Measurements from ENCODE around the gene IRS1. TPM values are rescaled to one million over a fixed set of nuclear protein-coding genes. Genes with fewer than 3 reads are reported as not detected.

Gene IRS1
- total and polyA plus RNA-seq, 2 of the 4 experiments (the other 2 are of a cell fraction), result 21.1 to 37.1 TPM

DNA sequence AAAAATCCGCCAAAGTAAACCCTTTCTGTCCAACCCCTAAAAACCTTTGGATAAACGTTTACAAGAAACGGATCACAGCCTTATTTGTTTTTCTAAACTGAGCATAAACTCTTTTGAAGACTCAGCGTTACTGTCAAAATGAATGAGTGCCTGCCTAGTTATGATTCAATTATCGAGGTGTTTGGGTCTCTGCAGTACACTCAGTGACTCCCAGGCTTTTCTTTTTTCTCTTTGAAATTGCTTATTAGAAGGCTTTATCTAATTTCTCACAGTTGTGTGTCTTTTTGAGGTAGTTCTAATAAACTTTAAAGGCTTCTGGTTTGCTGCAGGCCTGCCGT lies 36.9 kb upstream of the IRS1 start:
- peak overlapping the region; percentile 13 for H3K4me2 ChIP-seq (ENCODE audit: low read depth, low read length)
- H4K20me1 ChIP-seq (ENCODE audit: insufficient read depth, low read length), result no peaks in the 10 kb centered on the region
- H3K14ac ChIP-seq (replicated peaks; ENCODE audit: low read depth, low read length), result peak overlapping the region; percentile 78
- peak overlapping the region; percentile 80 for H4K91ac ChIP-seq (ENCODE audit: insufficient read depth, low read depth, low read length)
- no peak overlapping the region for H2AK9ac ChIP-seq (replicated peaks; ENCODE audit: low read depth, low read length, poor library complexity)
- intact Hi-C loops (cut with micrococcal nuclease), result loop anchor here (1.0 to 5.0 kb wide), 3 partner anchors 36 to 149 kb away; no protein-coding TSS in a partner anchor
- H4K5ac ChIP-seq (ENCODE audit: low read depth, low read length), result no peak overlapping the region; the same call in 1 of the 2 replicates
- H3K9me1 ChIP-seq (ENCODE audit: insufficient read depth, low read length), result peaks cover 5% of the 10 kb centered on the region; the same call in 1 of the 2 replicates
- no peak overlapping the region for H2AFZ ChIP-seq (replicated peaks; ENCODE audit: low read length, poor library complexity)
- peaks cover 2% of the 10 kb centered on the region; the same call in 1 of the 2 replicates for H3K4me1 ChIP-seq (ENCODE audit: control insufficient read depth, insufficient read depth, low read length)
- H3K27me3 ChIP-seq (ENCODE audit: control insufficient read depth, insufficient read depth, low read length), result no peaks in the 10 kb centered on the region
- H3K56ac ChIP-seq (ENCODE audit: extremely low read depth, insufficient read depth, low read length), result peak overlapping the region; percentile 86
- in situ Hi-C loops (cut with MboI; ENCODE audit: low sequenced_read_pairs), result no loop called here
- dilution Hi-C loops (cut with HindIII; ENCODE audit: low sequenced_read_pairs, unreplicated experiment), result no loop called here
- H3K36me3 ChIP-seq (ENCODE audit: control insufficient read depth, insufficient read depth, low read length), result 0 out of 2 replicates have a peak, but pooled peaks cover 2% of the 10 kb centered on the region
- CTCF ChIA-PET, result no interaction called here
- WGBS, 2 experiments (ENCODE audit: extremely low coverage in 2 of 2, insufficient read length in 1 of 2), result no CpG with 5 or more reads among the region's 6 CpGs
- no peak overlapping the region for H2BK15ac ChIP-seq (ENCODE audit: low read depth, low read length)
- no peak overlapping the region for H2AK5ac ChIP-seq (ENCODE audit: low read depth, low read length)
- H4K8ac ChIP-seq (ENCODE audit: low read depth in 2 of 2, low read length in 2 of 2), result peak overlapping the region; percentile 37 to 80
- H3K23ac ChIP-seq (ENCODE audit: low read depth, low read length), result peak overlapping the region; percentile 77; the same call in 1 of the 2 replicates
- POLR2A ChIA-PET (ENCODE audit: unreplicated experiment), result interaction anchor here (0.7 kb wide), 1 partner anchor 79 kb away, joined by 3 read pairs; no protein-coding TSS in a partner anchor
- no peaks in the 10 kb centered on the region for H3K9me3 ChIP-seq (ENCODE audit: control insufficient read depth, insufficient read depth, low read length)
- H3K4ac ChIP-seq (ENCODE audit: low read depth, low read length), result peak overlapping the region; percentile 85; the same call in 1 of the 2 replicates
- H3K9ac ChIP-seq (ENCODE audit: low read depth, low read length), result peak overlapping the region; percentile 65
- H2BK120ac ChIP-seq (ENCODE audit: low read depth, low read length), result peak overlapping the region; percentile 4; the same call in 1 of the 2 replicates
- DNase-seq, result no peak
- ATAC-seq (ENCODE audit: low read depth), result no peak
- TF ChIP-seq MAZ (IDR thresholded peaks at IDR 0.05; ENCODE audit: borderline replicate concordance, low read depth, low read length) (no peak), CHD1 (IDR thresholded peaks at IDR 0.05; ENCODE audit: low read depth, low read length) (no peak), MAFK (IDR thresholded peaks at IDR 0.05; ENCODE audit: low read depth, low read length) (peak; percentile 70)
- TF ChIP-seq, protein P1, sequence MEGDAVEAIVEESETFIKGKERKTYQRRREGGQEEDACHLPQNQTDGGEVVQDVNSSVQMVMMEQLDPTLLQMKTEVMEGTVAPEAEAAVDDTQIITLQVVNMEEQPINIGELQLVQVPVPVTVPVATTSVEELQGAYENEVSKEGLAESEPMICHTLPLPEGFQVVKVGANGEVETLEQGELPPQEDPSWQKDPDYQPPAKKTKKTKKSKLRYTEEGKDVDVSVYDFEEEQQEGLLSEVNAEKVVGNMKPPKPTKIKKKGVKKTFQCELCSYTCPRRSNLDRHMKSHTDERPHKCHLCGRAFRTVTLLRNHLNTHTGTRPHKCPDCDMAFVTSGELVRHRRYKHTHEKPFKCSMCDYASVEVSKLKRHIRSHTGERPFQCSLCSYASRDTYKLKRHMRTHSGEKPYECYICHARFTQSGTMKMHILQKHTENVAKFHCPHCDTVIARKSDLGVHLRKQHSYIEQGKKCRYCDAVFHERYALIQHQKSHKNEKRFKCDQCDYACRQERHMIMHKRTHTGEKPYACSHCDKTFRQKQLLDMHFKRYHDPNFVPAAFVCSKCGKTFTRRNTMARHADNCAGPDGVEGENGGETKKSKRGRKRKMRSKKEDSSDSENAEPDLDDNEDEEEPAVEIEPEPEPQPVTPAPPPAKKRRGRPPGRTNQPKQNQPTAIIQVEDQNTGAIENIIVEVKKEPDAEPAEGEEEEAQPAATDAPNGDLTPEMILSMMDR (conservative IDR thresholded peaks at IDR 0.05; ENCODE audit: low read depth, low read length), result no peak
- BruUV-seq (replicated peaks), result no TSS peak
- 0 out of 2 replicates have a peak overlapping the region, but pooled peaks have one; percentile 0 for H3K18ac ChIP-seq (ENCODE audit: low read depth, low read length)
- peaks cover 24 to 38% of the 10 kb centered on the region in 2 experiments for H3K79me1 ChIP-seq (ENCODE audit: low read depth in 1 of 2, low read length in 2 of 2)
- peak overlapping the region; percentile 55 for H3K4me3 ChIP-seq (ENCODE audit: insufficient read depth, low read depth, low read length)
- no peak overlapping the region for H2BK20ac ChIP-seq (ENCODE audit: low read depth, low read length)
- H2BK5ac ChIP-seq (ENCODE audit: low read depth, low read length, poor library complexity, severe bottlenecking), result peak overlapping the region; percentile 83
- peak overlapping the region; percentile 71 for H3K27ac ChIP-seq (ENCODE audit: insufficient read depth, low read length)

All from IMR-90 (cell line).